ENCODE data around the gene UTP3.
A peak's percentile ranks its signal among the peaks of the same experiment; 100 is the strongest.
"Not testable (repeated sequence)": the region's sequence is repeated elsewhere in the genome, so short reads cannot be mapped to it uniquely, and the experiment has no call there.

UTP3 gene, protein sequence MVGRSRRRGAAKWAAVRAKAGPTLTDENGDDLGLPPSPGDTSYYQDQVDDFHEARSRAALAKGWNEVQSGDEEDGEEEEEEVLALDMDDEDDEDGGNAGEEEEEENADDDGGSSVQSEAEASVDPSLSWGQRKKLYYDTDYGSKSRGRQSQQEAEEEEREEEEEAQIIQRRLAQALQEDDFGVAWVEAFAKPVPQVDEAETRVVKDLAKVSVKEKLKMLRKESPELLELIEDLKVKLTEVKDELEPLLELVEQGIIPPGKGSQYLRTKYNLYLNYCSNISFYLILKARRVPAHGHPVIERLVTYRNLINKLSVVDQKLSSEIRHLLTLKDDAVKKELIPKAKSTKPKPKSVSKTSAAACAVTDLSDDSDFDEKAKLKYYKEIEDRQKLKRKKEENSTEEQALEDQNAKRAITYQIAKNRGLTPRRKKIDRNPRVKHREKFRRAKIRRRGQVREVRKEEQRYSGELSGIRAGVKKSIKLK

DNA sequence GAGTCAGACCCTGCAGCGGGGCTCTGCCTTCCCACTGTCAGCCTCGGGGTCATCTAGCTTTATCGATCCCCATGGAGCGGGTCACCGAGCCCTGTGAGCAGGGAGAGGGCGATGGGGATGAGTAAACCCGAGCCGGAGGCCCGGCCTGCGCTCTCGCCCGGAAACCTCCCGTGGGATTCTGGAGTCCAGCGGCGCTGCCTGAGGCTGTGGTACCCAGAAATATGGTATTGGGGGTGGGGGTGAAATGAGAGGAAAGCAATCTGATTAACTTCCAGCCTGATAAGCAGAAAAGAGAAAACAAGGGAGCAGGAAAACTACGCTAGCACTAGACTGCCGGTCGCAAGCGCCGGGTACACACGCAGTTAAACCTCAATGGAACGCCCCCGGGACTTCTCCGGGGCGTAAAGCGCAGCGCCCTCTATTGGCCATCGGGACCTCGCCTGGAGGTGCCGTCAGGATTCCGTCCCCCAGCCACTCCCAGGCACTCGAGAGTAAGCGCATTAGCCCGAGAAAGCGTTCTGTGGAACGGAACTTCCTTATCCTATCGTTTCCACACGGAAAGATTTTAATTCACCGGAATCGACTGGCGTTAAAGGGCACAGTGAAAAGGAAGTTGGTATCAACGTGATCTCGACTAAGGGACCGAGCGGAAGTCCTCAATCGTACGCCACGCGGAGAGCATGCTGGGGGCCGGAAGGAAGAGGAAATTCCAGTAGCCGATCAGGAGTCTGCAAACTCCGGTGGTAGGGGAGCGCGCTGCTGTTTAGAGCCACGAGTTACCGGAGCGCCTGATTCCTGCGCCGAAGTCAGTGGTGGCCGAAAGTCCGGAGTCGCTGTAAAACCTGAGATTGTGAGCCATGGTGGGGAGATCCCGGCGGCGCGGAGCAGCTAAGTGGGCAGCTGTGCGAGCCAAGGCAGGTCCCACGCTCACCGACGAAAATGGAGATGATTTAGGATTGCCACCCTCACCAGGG, at the start of gene UTP3:
UTP3 (plus strand) TSS at position 712 of the 974 bp plus-strand sequence; CDS start at position 858, 146 bp downstream.
- peak; percentile 99 for DNase-seq (ENCODE audit: low spot score)

DNA sequence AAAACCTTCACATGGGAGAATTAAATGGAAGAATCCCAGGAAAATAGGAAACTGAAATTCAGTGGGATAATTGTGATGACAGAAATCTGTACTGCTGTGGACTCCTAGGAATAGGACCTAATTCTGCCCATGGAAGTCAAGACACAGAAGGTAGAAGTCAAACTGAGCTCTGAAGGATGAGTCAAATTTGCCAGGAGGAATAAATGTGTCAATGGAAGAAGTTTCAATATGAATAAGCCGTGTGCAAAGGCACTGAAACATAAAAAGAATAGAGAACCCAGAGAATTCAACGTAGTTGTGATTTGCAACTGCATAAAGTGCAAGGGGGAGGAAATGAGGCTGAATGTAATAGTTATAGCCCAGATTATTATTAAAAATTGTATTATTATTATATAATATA, 48.1 kb upstream of the UTP3 start:
- no peak for DNase-seq (ENCODE audit: low spot score)

DNA sequence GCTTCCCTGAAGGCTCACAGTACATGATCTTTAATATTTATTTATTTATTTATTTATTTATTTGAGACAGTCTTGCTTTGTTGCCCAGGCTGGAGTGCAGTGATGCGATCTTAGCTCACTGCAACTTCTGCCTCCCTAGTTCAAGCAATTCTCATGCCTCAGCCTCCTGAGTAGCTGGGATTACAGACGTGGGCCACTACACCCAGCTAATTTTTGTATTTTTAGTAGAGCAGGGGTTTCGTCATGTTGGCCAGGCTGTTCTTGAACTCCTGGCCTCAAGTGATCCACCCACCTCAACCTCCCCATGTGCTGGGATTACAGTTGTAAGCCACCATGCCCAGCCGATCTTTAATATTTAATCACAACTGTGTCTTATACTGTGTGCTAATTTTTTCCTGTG, 37.6 kb upstream of the UTP3 start:
- DNase-seq (ENCODE audit: low spot score), result not testable (repeated sequence)

DNA sequence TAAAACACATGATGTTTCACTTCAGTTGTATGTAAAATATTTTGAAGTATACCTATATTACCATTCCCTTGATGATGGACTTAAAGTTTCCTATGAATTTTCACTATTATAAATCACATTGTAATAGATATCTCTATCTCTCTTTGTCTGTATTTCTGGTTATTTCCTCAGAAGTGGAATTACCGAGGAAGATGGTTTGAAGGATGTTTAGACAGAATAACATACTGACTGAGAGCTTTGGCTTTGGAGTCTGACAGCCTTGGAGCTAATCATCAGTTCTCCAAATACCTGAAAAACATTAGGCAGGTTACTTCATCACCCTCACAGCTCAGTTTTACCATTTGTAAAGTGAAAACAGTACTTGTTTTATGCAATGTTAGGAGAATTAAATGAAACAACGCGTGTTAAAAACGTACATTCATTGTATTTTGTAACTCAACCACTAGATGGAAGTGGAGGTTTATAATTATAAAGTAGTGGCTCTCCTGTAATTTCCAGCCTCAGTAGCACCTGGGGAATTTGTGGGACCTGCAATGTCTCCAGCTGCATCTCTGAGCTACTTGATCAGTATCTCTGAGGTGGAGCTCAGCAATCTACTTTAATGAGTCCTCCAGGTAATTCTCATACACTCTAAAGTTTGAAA, 36.3 kb upstream of the UTP3 start:
- DNase-seq (ENCODE audit: low spot score), result peak; percentile 11

DNA sequence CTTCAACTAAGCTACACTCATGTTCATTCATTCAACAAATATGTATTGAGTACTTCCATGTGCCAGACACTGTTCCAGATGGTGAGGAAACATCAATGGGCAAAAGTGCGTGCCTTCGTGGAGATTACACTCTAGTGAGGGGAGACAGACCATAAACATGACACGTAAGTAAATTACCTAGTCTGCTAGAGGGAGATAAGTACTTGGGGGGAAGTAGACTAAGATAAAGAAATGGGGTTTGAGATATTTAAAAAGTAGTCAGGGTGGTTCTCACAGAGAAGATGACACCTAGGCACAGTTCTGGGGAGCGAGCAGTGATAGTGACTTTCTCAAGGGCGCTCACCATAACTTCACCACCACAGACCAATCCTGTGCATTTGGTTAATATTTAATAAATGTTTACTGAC, 33.7 kb upstream of the UTP3 start:
- DNase-seq (ENCODE audit: low spot score), result no peak

DNA sequence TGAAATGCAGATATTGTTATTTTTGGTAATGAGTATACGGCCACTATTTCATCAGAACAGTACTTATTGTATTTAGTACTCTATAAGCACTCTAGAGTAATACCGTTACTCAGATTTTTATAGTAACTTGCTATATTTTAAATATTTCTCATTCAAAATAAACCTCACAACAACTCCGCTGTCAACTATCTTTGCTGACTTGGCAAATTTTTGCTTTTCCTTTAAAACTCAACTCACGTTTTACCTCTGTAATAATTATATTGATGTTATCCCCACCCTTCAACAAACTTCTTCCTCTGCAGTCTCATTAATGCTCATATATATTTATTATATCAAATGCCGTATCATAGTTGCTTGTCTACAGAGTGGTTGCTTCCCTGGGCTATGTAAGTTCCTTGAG, 31.0 kb upstream of the UTP3 start:
- no peak for DNase-seq (ENCODE audit: low spot score)

DNA sequence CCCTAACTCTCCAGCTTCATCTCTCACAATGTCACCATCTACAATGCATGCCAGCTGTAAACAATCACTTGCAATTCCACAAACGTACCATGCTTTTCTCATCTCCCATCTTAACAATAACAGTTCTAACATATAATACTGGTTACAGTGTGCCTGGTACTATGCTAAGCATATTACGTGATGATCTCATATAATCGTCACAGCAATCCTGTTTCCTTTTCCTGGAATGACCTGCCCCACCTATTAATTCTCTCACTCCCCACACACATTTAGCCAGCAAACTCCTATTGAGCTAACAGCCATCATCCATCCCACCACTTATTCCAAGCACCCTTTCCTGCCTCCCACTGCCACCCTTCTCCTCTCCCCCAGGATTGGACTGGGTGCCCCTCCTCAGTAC, 29.9 kb upstream of the UTP3 start:
- DNase-seq (ENCODE audit: low spot score), result no peak

DNA sequence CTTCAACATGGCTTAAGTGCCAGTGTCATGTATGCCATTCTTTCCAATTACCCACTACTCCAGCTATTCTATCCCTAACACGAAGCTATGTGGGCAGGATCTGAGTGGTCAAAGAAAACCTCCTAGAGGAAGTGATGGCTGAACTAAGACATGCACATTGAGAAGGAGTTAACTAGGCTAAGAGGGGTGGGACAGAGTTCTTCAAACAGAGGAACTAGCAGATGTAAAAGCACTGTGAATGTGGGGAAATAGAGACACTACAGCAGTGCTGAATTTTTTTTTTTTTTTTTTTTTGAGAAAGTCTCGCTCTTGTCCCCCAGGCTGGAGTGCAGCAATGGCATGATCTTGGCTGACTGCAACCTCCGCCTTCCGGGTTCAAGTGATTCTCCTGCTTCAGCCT, 28.2 kb upstream of the UTP3 start:
- no peak for DNase-seq (ENCODE audit: low spot score)

DNA sequence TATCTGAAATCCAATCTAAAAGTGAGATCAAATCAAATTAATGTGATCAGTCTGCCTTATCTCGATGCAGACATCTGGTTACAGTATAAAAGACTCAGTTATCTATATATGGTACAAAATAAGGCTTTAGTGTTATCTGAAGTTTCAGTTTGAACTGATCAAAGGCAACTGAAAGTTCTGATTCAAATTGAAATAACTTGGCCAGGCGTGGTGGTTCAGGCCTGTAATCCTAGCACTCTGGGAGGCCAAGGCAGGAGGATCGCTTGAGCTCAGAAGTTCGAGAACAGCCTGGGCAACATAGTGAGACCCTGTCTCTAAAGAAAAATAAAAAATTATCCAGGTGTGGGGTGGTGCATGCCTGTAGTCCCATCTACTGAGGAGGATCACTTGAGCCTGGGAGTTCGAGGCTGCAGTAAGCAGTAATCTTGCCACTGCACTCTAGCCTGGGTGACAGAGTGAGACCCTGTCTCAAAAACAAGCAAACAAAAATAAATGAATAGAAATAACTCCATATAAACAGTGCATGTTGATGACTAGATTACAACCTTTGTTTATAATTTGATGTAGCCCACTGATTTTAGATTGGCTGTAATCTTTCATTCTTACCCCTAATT, 26.9 kb upstream of the UTP3 start:
- DNase-seq (ENCODE audit: low spot score), result not testable (repeated sequence)

DNA sequence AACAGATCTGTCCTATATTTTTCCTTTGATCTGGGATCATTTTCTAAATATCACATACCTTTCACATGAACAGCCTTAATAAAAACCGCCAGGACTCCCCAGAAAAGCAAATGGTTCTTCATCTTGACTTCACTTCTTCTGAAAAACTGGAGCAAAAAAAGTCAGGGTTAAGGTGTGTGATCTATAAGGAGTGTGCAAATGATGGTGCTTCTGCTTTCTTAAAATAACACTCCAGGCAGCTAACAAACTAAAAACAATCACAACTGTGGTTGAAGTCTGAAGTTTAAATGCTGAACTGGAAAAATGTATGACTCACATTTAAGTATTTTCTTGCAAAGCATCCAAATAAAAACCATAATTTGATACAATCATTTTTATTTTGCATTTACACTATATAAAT, 22.0 kb upstream of the UTP3 start, which contains the start of gene JCHAIN:
JCHAIN (minus strand) TSS at position 140 of the 400 bp plus-strand sequence; CDS start at position 122, 18 bp downstream.
- DNase-seq (ENCODE audit: low spot score), result no peak

DNA sequence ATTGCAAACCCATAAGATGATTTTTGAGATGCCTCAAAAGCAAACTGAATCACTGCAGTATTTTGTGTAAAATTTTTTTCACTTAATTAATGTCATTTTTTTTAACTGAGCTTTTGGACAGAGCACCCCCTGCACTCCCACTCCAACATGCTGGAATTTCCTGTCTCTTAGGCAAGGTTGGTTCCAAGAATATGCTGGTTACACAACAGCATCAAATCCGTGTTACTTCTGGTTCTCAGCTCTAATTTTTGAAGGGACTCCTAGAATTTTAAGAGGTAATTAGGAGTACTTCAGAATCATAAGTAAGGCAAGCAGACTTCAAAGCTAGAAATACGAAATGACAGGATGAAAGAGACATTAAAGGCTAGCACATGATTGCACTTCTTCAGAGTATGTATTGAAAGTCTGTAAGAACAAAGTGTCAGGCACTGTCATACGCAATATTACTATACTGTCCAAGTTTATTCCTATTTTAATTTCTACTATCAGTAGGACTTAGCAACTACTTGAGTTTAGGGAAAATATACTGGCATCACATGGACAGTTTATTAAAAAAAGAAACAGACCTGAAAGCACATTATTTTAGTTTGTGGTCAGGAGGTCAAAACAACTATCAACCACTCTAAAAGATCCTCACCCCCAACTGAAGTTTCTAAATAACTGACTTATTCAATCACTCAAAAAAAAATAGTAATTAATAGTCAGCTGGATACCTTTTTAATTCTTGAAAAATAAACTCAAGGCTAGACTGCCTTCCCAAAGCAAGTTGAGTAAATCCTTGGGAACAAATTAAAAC, 20.4 kb upstream of the UTP3 start:
- DNase-seq (ENCODE audit: low spot score), result no peak

DNA sequence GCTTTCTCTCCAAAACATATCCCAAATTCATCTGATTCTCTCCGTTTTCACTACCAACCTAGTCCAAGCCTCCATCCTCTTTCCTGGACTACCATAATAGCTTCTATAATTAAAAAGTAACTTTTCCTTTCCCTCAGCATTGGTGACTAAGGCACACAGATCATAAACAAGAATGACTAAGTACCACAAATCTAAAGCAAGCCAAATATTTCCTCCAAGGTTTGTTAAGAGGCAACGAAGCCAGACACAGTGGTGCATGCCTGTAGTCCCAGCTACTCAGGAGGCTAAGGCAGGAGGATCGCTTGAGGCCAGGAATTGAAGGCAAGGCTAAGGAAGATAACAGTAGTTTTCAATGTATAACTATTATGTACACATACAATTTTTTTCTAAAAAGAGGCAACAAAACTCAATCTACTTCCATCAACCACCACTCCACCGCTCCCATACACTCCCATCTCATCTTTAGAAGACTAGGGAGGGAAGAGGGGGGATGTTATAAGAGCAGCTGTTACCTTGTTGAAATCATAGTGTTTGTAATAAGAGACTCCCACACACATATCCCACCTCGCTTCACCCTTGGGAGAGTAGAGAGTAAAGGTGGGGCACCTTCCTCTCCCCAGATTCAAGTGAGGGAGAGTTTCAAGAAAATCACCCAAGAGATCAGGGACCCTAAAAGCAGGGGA, 17.9 kb upstream of the UTP3 start:
- no peak for DNase-seq (ENCODE audit: low spot score)

DNA sequence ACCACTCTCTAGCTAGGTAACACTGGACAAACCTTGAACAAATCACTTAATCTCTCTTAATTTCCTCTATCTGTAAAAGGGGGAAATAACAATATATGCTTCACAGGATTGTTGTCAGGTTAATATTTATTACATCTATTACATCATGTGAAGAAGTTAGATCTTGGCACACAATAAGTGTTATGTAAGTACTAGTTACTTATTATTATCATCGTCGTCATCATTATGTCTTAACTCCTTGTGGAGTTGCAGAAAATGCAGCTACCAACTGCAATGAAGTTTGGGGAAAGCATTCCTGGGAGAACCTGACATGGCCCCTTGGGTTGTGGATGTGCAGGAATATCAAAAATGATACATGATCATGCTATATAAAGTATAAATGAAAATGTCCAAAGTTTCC, 17.2 kb upstream of the UTP3 start:
- no peak for DNase-seq (ENCODE audit: low spot score)

DNA sequence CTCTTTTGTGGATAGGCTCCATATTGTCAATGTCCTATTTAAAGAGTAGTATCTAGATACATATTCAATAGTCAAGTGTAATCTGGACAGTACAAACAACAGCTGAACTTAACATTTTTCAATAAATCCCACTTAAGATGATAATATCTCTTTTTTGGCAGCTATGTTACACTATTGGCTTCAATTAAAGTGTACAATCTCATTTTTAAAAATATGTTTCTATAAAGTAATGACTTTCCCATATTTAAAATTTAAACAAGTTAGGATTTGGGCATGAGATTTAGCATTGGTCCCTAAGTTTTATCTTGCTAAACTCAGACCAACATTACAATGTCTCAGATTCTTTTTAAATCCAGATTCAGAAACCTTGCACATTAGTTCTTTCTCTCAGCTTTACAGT, 14.1 kb upstream of the UTP3 start:
- no peak for DNase-seq (ENCODE audit: low spot score)

DNA sequence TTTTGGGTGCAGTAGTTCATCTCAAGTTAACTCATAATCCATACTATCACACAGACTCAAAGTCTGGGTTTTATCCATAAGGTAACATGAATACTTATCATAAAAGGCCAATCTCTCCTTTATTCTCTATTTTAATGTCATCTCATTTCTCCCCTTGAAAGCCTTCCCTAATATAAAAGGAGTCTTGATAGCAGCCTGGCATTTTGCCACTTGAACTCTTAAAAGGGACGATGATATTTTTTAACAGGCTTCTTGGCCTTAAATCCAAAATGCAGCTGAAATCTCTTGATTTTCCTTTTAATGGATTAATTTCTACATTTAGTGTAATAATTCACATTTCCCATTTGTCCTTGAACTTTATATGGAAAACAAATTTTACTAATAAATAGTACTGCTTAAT, 13.6 kb upstream of the UTP3 start:
- no peak for DNase-seq (ENCODE audit: low spot score)

DNA sequence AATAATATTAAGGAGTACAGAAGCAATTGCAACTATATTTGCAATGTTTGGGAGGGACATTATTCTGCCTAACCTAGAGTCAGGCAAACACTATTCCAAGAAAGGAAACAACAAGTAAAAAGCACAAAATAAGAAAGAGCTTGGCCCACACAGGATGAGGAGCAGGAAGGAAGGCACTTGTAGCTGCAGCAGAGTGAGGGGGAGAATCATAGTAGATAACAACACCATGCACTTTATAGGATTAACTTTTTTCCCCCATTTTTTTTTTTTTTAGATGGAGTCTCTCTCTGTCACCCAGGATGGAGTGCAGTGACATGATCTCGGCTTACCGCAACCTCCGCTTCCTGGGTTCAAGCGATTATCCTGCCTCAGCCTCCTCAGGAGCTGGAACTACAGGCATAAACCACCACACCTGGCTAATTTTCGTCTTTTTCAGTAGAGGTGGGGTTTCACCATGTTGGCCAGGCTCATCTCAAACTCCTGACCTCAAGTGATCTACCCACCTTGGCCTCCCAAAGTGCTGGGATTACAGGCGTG, 11.7 kb upstream of the UTP3 start:
- DNase-seq (ENCODE audit: low spot score), result no peak

DNA sequence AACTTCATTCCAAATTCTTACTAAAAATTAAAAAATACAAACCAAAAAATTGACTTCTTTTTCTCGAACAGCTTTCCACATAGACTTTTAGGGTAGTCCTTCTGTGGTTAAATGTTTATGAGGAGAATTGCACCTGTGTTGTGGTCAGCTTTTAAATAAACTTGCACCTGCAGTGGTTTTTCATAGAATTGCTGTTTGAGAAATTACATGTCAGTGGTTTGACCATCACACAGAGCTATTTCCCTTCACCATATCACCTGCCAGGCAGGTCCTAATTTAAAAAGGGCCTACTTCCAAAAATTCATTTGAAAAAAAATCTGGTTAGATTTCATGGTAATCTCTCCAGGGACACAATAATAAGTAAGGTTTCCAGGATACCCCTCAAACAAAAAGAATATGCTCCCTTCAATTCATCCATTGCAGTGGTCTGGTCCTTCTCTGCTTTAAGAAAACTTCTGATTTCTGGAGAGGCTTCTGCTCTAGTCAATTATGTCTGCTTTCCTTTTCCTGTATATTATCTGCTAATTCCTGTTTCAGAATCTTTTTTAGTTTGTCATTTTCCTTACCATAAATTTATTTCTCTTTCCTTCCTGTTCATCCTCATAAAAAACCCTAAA, 9.8 kb upstream of the UTP3 start:
- DNase-seq (ENCODE audit: low spot score), result no peak

DNA sequence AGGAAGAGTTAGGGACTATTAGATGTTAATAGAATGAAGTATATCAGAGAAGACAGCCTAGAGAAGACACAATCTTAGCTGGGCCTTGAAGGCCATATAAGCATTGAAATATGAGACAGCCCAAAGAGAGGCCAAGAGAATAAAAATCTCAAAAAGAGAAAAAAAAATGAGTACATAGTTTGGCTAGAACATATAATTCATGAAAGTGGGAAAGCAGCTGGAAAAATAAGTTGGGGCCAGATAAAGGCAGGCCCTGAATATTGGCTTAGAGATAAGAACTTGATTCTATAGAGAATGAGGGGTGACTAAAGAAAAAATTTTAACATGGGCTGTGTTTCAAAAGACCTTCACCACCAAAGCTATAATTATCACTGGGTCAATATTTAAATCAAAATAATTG, 7.4 kb upstream of the UTP3 start:
- no peak for DNase-seq (ENCODE audit: low spot score)

DNA sequence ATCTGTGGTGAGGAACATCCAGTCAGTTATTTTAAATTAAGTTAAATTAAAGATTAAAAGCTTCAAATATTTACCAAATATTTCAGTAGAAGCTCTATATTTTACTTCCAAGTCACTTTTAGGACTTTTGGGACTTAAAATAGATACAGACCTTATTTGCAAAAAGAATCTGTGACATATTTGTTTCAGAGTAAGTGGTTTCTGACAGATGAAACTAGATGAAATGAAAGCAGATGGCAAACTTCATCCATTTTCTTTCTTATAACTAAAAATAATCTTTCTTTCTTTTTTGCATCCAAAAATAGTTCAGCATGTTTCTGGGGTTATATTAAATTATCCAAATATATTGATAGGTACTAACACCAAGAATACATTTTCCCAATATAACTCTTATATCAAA, 6.6 kb upstream of the UTP3 start:
- DNase-seq (ENCODE audit: low spot score), result no peak

DNA sequence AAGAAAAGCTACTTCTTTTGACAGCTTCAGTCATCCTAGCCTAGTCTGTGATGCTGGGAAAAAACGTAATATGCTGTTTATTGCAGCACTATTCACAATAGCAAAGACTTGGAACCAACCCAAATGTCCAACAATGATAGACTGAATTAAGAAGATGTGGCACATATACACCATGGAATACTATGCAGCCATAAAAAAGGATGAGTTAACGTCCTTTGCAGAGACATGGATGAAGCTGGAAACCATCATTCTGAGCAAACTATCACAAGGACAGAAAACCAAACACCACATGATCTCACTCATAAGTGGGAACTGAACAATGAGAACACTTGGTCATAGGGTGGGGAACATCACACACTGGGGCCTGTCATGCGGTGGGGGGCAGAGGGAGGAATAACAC, 6.2 kb upstream of the UTP3 start:
- not testable (repeated sequence) for DNase-seq (ENCODE audit: low spot score)
